Neural cell (in vitro differentiated cells): ENCODE data around the gene SLC9C1. TPM values are rescaled to one million over a fixed set of nuclear protein-coding genes. Genes with fewer than 3 reads are reported as not detected.

Experiments
- H2AFZ ChIP-seq: fragments of 200-600, 300-800 bp; sonication (generic), shearing (Covaris generic); 2 replicates; pipeline ENCODE4 v1.6.0; 2014; ENCODE audit warnings: low read depth, mild to moderate bottlenecking, antibody characterized with exemption, low read length, moderate library complexity
- H3F3A ChIP-seq: fragments of 200-600 bp; shearing (Covaris generic); 2 replicates; pipeline ENCODE4 v1.6.1; 2016; ENCODE audit warnings: mild to moderate bottlenecking, moderate library complexity, mixed read lengths, antibody characterized with exemption, low read length; ENCODE audit not compliant: insufficient read depth, poor library complexity, severe bottlenecking
- H3K27ac ChIP-seq: fragments of 200-600, 300-800 bp; sonication (generic), shearing (Covaris generic); 2 replicates; pipeline ENCODE4 v1.5.1; 2014; ENCODE audit warnings: mild to moderate bottlenecking, low read length, moderate library complexity
- H3K27me3 ChIP-seq: fragments of 300-800, 200-600 bp; sonication (generic), shearing (Covaris generic); 2 replicates; pipeline ENCODE4 v1.6.0; 2014; ENCODE audit warnings: mild to moderate bottlenecking, low read depth, low read length, moderate library complexity; ENCODE audit not compliant: insufficient read depth
- H3K36me3 ChIP-seq: fragments of 300-800, 200-600 bp; sonication (generic), shearing (Covaris generic); 2 replicates; pipeline ENCODE4 v1.5.1; 2014; ENCODE audit warnings: mild to moderate bottlenecking, antibody characterized with exemption, low read length, moderate library complexity; ENCODE audit not compliant: insufficient read depth
- H3K4me2 ChIP-seq: fragments of 300-800, 200-600 bp; sonication (generic), shearing (Covaris generic); 2 replicates; pipeline ENCODE4 v1.6.0; 2014; ENCODE audit warnings: mild to moderate bottlenecking, low read length
- H3K4me3 ChIP-seq: fragments of 300-800, 200-600 bp; sonication (generic), shearing (Covaris generic); 2 replicates; pipeline ENCODE4 v1.5.1; 2014; ENCODE audit warnings: mild to moderate bottlenecking, low read length, moderate library complexity
- H3K79me2 ChIP-seq: fragments of 200-600 bp; shearing (Covaris generic); replicated peaks from 2 replicates; pipeline ENCODE4 v1.6.0; 2014; ENCODE audit warnings: mild to moderate bottlenecking, low read length, moderate library complexity; ENCODE audit not compliant: insufficient read depth
- H3K9ac ChIP-seq: fragments of 300-800, 200-600 bp; sonication (generic), shearing (Covaris generic); 2 replicates; pipeline ENCODE4 v1.6.1; 2016; ENCODE audit warnings: mild to moderate bottlenecking, low read length, mixed read lengths
- H3K9me2 ChIP-seq: fragments of 200-600 bp; shearing (Covaris generic); 2 replicates; pipeline ENCODE4 v1.6.1; 2016; ENCODE audit warnings: mild to moderate bottlenecking, low read length, mixed read lengths; ENCODE audit not compliant: insufficient read depth
- H3K9me3 ChIP-seq: fragments of 200-600, 300-800 bp; sonication (generic), shearing (Covaris generic); 2 replicates; pipeline ENCODE4 v1.6.1; 2016; ENCODE audit warnings: mild to moderate bottlenecking, mixed run types, low read length, moderate library complexity, mixed read lengths
- H4K20me1 ChIP-seq: fragments of 200-600 bp; shearing (Covaris generic); 2 replicates; pipeline ENCODE4 v1.6.1; 2016; ENCODE audit warnings: mild to moderate bottlenecking, mixed run types; ENCODE audit not compliant: insufficient read depth
- CTCF ChIP-seq: fragments of 450-650 bp; IDR thresholded peaks from 2 replicates; pipeline ENCODE4 v1.5.1; 2014; ENCODE audit warnings: antibody characterized with exemption, mild to moderate bottlenecking, moderate library complexity; ENCODE audit not compliant: poor library complexity, severe bottlenecking
- EP300 ChIP-seq: fragments of 450-650 bp; conservative IDR thresholded peaks from 2 replicates; pipeline ENCODE4 v1.6.1; 2014; ENCODE audit warnings: antibody characterized with exemption, mild to moderate bottlenecking, moderate library complexity; ENCODE audit not compliant: poor library complexity, severe bottlenecking
- EZH2 ChIP-seq: fragments of 200-600, 300-800 bp; shearing (Covaris generic), sonication (generic); IDR thresholded peaks from 2 replicates; pipeline ENCODE4 v1.6.1; 2014; ENCODE audit warnings: antibody characterized with exemption, low read length, borderline replicate concordance, mild to moderate bottlenecking; ENCODE audit not compliant: insufficient read depth, poor library complexity, severe bottlenecking
- MXI1 ChIP-seq: fragments of 450-650 bp; conservative IDR thresholded peaks from 2 replicates; pipeline ENCODE4 v1.6.1; 2014; ENCODE audit warnings: antibody characterized with exemption, mild to moderate bottlenecking; ENCODE audit not compliant: poor library complexity, severe bottlenecking
- POLR2AphosphoS5 ChIP-seq: IDR thresholded peaks from 2 replicates; pipeline ENCODE4 v1.6.1; 2012
- RAD21 ChIP-seq: fragments of 450-650 bp; conservative IDR thresholded peaks from 2 replicates; pipeline ENCODE4 v1.6.1; 2014; ENCODE audit warnings: antibody characterized with exemption, mild to moderate bottlenecking, moderate library complexity
- SMC3 ChIP-seq: fragments of 450-650 bp; conservative IDR thresholded peaks from 2 replicates; pipeline ENCODE4 v1.6.1; 2014; ENCODE audit warnings: antibody characterized with exemption, mild to moderate bottlenecking, moderate library complexity; ENCODE audit not compliant: poor library complexity
- TAF1 ChIP-seq: IDR thresholded peaks from 2 replicates; pipeline ENCODE4 v1.6.1; 2012; ENCODE audit warnings: low read depth
- polyA plus RNA-seq: library from polyadenylated mRNA; depleted of rRNA; stranded (reverse); fragments of >200 nt; gene quantifications from 2 replicates; pipeline ENCODE4 v1.2.3, GENCODE V29; 2014
- TF ChIP-seq, protein P1 (sequence below): IDR thresholded peaks from 2 replicates; pipeline ENCODE4 v1.6.1; 2012; ENCODE audit warnings: borderline replicate concordance

Gene SLC9C1
- polyA plus RNA-seq, 1 donor from 2014 or later = not detected

DNA sequence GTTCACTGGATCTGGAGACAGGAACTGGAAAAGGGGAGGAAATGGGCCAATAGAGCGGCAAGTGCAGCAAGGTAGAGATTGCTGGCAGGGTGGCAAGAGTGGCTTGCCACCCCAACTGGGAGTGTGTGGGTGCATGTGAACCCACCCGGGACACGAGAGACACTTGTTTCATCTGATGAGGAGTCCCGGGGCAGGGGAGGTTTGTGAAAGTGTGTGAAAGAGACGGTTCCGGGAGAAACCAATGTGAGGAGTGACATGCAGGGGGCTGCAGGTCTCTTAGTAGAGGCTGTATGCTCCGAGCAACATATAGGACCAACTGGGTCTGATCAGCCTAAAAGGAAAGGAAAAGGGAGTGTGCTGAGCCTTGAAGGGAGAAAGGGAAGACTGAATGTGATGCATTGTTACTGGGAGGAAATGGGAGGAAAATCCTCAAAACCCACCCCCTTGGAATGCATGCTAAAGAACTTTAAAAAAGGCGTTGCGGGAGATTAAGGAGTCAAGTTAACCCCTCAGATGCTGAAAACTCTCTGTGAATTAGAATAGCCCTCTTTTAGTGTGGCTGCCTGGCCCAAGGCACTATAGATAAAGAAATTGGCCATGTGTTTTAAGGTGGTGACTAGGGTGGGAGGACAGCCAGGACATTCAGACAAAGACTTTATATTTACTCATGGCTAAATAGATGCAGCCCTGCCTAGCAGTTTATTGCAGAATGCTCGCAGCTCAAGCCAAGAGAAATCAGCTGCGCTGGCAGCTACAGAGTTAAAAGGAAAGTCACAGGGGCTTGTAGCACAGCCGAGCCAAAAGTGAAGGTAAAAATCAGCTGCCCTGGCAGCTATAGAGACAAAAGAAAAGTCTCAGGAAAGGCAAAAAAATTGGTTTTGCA, 9.1 kb upstream of the SLC9C1 start:
- H3K27ac ChIP-seq = no peak overlapping the region
- H3K4me3 ChIP-seq = peak overlapping the region; percentile 56
- no peak overlapping the region for H2AFZ ChIP-seq
- H3F3A ChIP-seq = no peaks in the 10 kb centered on the region
- no peak for TF ChIP-seq CTCF
- no peak for TF ChIP-seq SMC3
- TF ChIP-seq TAF1 = no peak
- no peak for TF ChIP-seq MXI1
- TF ChIP-seq RAD21 = no peak
- no peak for TF ChIP-seq EZH2
- no peak for TF ChIP-seq POLR2AphosphoS5
- TF ChIP-seq, protein P1, sequence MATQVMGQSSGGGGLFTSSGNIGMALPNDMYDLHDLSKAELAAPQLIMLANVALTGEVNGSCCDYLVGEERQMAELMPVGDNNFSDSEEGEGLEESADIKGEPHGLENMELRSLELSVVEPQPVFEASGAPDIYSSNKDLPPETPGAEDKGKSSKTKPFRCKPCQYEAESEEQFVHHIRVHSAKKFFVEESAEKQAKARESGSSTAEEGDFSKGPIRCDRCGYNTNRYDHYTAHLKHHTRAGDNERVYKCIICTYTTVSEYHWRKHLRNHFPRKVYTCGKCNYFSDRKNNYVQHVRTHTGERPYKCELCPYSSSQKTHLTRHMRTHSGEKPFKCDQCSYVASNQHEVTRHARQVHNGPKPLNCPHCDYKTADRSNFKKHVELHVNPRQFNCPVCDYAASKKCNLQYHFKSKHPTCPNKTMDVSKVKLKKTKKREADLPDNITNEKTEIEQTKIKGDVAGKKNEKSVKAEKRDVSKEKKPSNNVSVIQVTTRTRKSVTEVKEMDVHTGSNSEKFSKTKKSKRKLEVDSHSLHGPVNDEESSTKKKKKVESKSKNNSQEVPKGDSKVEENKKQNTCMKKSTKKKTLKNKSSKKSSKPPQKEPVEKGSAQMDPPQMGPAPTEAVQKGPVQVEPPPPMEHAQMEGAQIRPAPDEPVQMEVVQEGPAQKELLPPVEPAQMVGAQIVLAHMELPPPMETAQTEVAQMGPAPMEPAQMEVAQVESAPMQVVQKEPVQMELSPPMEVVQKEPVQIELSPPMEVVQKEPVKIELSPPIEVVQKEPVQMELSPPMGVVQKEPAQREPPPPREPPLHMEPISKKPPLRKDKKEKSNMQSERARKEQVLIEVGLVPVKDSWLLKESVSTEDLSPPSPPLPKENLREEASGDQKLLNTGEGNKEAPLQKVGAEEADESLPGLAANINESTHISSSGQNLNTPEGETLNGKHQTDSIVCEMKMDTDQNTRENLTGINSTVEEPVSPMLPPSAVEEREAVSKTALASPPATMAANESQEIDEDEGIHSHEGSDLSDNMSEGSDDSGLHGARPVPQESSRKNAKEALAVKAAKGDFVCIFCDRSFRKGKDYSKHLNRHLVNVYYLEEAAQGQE = no peak
- TF ChIP-seq EP300 = no peak
- no peaks in the 10 kb centered on the region for H3K27me3 ChIP-seq
- H3K36me3 ChIP-seq = no peaks in the 10 kb centered on the region
- H3K9me3 ChIP-seq = no peaks in the 10 kb centered on the region
- H3K4me2 ChIP-seq = peak overlapping the region; percentile 26
- no peaks in the 10 kb centered on the region for H3K79me2 ChIP-seq
- no peaks in the 10 kb centered on the region for H4K20me1 ChIP-seq
- H3K9me2 ChIP-seq = no peaks in the 10 kb centered on the region
- H3K9ac ChIP-seq = no peak overlapping the region

DNA sequence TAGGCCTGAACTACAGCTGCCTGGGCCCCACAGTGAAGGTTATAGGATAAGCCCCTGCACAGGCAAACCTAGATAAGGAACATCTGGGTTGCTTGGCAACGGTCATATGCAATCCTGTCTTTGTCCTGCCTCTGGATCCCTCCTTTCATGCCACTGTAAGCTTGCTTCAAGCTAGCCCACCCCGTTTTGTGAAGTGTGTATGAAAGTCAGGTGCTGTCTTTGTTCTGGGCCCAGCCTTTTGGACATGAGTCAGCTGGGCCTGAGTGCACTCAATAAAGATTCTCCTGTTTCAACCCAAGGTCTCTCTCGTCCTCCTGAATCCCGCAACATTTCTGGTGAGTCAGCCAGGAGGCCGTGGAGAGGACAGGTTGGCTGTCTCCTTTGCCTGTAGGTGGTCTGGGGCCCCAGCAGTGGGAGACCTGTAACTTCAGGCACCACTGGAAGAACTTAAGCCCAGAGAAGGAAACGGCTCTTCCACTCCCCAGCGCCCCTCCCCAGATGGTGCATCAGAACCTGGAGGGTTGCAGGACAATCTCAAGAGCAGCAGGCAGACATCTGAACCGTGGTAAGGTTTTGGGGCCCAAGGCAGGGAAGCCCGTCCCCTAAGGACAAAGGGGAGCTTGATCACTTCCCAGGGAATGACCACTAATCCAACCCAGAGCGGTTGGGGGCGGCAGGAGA, 8.3 kb upstream of the SLC9C1 start:
- Histone ChIP-seq H3F3A (no peaks in the 10 kb centered on the region), H3K4me3 (no peak overlapping the region), H2AFZ (no peak overlapping the region), H3K9me3 (no peaks in the 10 kb centered on the region), H3K4me2 (no peak overlapping the region), H3K27ac (no peak overlapping the region), H3K9me2 (no peaks in the 10 kb centered on the region), H4K20me1 (no peaks in the 10 kb centered on the region), H3K79me2 (no peaks in the 10 kb centered on the region), H3K27me3 (no peaks in the 10 kb centered on the region), H3K9ac (no peak overlapping the region), H3K36me3 (no peaks in the 10 kb centered on the region)
- TF ChIP-seq EP300 (no peak), SMC3 (no peak), RAD21 (no peak), CTCF (no peak), TAF1 (no peak), EZH2 (no peak), MXI1 (no peak), POLR2AphosphoS5 (no peak)
- TF ChIP-seq, protein P1 = no peak
